Heart left ventricle (tissue), 13 donors: ENCODE results near the gene PTPRN2.

Source experiments
- POLR2A ChIP-seq, 2 donors: fragments of 450-650 bp; IDR thresholded peaks; one replicate each; pipeline ENCODE4 v1.6.1; 2017; ENCODE audit warnings: antibody characterized with exemption in 2 of 2, mild to moderate bottlenecking in 2 of 2, moderate library complexity in 2 of 2
- TF ChIP-seq, protein P1 (sequence below), 12 donors: fragments of 200-600 bp; sonication (generic) in 4 of 12; IDR thresholded peaks; one replicate each; pipeline versions ENCODE4 v1.5.0 to v1.8.0; 2018 to 2022; ENCODE audit warnings: antibody characterized with exemption in 12 of 12, mild to moderate bottlenecking in 5 of 12
- donor health status: ischemic (EF 13 %, LVEDD 7.1; RV severe dilation, severe dysfunction).
- donor health status: DM: no; HTN: yes; CAD: no.
- donor health status: DM: no; HTN: no; CAD: no.
- donor health status: ischemic (EF 25% LVEDD 6.9; RV normal size, moderate dysfunction).
- donor health status: ischemic (EF 25% LVEDD 5.7; RV mildly dilated, moderate dysfunction).
- donor health status: ischemic (EF 35%, LVEDD 5.7; RV mildly dilated, moderate dysfunction).
- donor health status: nonischemic (EF 11% LVEDD 7.7; RV severe dilation, severe dysfunction).
- donor health status: DM: yes; HTN: yes; CAD: no.
- donor health status: PGD.
- donor health status: ischemic (EF 29% LVEDD 5.4; RV normal size, mild dysfunction).
- donor health status: nonischemic (EF 23%, LVEDD 6.1; RV moderate dilation, normal function).

DNA sequence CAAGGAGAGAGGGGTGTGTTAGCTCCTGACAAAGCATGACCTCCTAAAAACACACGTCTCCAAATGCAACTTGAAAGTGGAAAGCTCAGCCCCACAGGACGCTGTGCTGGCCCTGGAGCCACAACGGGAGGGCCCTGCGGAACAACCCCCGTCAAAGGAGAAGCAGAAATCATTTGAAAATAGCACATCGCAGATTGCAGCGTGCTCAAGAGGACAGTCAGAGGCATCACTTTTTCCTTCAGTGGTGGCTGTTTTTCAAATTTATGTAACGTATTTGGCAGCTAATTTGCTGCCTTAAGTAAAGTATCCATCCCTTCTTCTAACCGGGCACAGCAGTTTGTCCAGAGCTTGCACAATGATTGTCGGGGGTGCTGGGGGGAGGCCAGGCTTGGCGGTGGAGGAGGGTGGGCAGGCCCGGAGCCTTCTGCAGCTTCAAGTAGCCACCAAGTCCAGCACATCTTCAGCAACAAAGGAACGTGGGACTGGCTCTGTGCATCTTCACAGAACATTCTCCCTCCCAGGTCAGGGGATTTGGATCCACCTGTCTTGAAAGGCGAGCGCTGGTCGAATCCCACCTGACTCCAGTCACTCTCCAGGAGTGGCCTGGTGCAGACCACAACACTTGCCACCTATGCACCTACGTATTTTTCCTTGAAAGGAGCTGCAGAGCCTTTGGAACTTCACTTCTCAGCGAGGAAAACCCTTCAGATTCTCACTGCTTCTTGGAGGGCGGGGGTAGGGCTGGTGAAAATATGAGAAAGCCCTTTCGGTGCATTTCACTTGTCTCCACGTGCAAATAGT is 904.5 kb downstream of the PTPRN2 start:
- TF ChIP-seq, protein P1, sequence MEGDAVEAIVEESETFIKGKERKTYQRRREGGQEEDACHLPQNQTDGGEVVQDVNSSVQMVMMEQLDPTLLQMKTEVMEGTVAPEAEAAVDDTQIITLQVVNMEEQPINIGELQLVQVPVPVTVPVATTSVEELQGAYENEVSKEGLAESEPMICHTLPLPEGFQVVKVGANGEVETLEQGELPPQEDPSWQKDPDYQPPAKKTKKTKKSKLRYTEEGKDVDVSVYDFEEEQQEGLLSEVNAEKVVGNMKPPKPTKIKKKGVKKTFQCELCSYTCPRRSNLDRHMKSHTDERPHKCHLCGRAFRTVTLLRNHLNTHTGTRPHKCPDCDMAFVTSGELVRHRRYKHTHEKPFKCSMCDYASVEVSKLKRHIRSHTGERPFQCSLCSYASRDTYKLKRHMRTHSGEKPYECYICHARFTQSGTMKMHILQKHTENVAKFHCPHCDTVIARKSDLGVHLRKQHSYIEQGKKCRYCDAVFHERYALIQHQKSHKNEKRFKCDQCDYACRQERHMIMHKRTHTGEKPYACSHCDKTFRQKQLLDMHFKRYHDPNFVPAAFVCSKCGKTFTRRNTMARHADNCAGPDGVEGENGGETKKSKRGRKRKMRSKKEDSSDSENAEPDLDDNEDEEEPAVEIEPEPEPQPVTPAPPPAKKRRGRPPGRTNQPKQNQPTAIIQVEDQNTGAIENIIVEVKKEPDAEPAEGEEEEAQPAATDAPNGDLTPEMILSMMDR (IDR thresholded peaks at IDR 0.05) = no peak
- TF ChIP-seq POLR2A (IDR thresholded peaks at IDR 0.05) = no peak
